Activated T-helper 9 cell treated with anti-CD3 and anti-CD28 coated beads, Interleukin-2, amount 50 U/mL, for 16 hours (primary cell): Measurements from ENCODE around the gene BIN1.

ENCODE experiments used
- DNase-seq: peaks from one replicate; pipeline ENCODE4 v3.0.0-alpha.2; 2020; ENCODE audit warnings: low read depth

The BIN1 gene

GRCh38 chr2:127020536-127020935 is 86.4 kb downstream of the BIN1 start:
- no peak for DNase-seq

- no peak for DNase-seq
Measured at GRCh38 chr2:127017548-127017947, 89.4 kb downstream of the BIN1 start.

DNA sequence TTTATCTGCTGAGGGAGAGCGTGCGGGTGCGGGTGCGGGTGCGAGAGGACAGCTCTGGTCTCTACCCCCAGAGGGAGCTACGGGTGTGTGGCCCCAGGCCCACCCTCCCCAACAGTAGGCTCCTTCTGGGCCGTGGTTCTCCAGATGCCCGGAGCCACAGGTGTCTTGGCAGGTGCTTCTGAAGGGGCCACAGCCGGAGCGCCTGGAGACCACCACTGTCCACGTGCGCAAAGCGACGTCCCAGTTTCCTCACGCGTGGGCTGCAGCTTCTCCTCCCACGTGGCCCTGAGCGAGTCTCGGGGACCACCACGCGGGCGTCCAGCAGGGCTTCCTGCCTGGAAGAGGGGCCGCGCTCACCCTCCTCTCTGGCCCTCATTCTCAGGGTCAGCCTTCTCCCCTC is 90.6 kb downstream of the BIN1 start:
- DNase-seq, result no peak

GRCh38 chr2:127015106-127015910 is 91.6 kb downstream of the BIN1 start:
- no peak for DNase-seq

DNA sequence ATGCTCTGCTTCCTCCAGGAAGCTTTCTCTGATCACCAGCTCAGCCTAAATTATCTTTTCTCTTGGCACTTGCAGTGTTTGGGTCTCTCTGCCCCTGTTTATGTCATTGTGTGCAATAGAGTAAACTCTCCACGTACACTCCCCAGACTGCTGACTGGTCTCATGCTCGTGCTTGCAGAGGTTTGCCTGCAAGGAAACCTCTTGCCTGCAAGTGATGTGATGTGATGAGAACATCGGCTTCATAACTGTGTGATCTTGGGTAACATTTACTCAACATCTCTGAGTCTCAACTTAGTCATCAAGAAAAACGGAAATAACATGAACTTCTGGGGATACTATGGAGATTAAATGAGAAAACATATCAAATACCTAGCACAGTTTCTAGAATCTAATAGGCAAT is 92.3 kb downstream of the BIN1 start:
- DNase-seq, result no peak

GRCh38 chr2:127014224-127014623 is 92.7 kb downstream of the BIN1 start:
- no peak for DNase-seq

DNA sequence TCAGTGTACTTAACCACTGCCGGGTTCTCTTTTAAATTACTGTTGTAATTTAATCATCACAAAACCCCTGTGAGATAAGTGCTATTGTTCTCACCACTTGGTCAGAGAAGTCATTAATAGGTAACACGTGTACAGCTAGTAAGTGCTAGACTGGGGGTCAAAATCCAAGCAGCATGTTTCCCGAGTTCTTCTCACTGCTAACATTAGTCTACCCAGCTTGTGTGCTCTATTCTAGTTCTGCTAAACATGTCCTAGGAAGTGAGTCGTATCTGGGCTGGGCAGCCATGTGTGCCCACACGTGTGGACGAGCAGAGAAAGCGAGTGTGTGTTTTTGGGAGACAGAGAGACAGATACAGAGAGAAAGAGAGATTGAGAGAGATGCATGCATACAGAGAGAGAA is 94.1 kb downstream of the BIN1 start:
- DNase-seq, result no peak

DNA sequence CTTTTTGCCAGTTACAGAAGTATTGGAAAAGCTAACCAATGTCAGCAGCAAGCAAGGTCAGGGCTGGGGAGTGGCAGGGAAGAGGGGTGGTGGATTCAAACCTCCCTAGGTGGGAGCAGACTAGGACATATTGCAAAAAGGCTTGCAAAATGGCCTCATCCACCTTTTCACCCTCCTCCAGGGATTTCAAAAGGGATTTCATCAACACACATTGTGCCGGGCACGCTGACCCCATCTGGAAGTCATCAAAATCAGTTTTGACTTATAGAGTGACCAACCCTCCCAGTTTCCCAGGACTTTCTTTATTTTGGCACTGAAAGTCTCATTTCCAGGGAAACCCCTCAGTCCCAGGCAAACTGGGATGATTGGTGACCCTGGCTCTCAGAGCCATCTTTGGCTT is 94.7 kb downstream of the BIN1 start:
- DNase-seq, result no peak

GRCh38 chr2:127011796-127012195 is 95.2 kb downstream of the BIN1 start:
- no peak for DNase-seq

- DNase-seq, result no peak
Measured at GRCh38 chr2:127011231-127011661, 95.7 kb downstream of the BIN1 start.

GRCh38 chr2:127008265-127009015 is 98.5 kb downstream of the BIN1 start:
- DNase-seq, result no peak

DNA sequence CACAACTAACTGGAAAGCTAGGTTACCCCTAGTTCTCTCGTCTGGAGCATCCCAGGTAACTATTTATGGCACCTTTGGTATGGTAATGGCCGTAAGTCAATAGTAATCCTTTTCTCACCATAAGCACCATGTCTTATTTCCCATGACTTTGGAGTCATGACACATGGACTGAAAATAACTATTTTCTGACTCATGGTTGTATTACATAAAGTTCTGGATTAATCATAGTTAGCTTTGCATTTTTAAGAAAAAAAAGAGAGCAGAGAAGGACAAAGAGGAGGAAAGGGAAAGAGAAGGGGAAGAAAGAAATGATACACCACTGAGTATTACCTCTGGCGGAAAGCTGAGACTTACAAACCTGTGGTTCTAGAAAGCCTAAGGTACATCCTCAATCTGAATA is 99.3 kb downstream of the BIN1 start:
- no peak for DNase-seq

GRCh38 chr2:127006962-127007361 is 100.0 kb downstream of the BIN1 start:
- no peak for DNase-seq

GRCh38 chr2:127004893-127005600 is 101.9 kb downstream of the BIN1 start:
- no peak for DNase-seq

- DNase-seq, result no peak
Measured at GRCh38 chr2:127003070-127003800, 103.7 kb downstream of the BIN1 start.

- no peak for DNase-seq
Measured at GRCh38 chr2:127001751-127002150, 105.2 kb downstream of the BIN1 start.

GRCh38 chr2:127000937-127001336 is 106.0 kb downstream of the BIN1 start:
- no peak for DNase-seq

DNA sequence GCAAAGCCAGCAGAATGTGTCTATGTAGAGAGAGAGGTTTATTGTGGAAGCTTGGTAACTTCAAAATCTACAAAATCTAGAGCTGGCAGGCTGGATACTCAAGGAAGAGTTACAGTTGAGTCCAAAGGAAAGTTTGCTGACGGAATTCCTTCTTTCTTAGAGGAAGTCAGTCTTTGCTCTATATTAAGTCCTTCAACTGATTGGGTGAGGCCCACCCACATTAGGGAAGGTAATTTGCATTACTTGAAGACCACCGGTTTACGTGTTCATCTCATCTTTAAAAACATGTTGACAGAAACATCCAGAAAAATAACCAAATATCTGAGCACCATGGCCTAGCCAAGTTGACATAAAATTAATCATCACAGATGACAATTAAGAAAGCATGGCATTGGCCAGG is 106.8 kb downstream of the BIN1 start:
- DNase-seq, result no peak

- DNase-seq, result no peak
Measured at GRCh38 chr2:126999106-126999756, 107.7 kb downstream of the BIN1 start.

- DNase-seq, result no peak
Measured at GRCh38 chr2:126998486-126998885, 108.5 kb downstream of the BIN1 start.
